Nephron (organoid): ENCODE results near the gene EVA1B.

Source experiments
- H3K27ac Mint-ChIP-seq, 3 experiments: 2 replicates each; pipeline ENCODE4 v1.8.0; 2020; ENCODE audit warnings: mixed read lengths in 3 of 3, mild to moderate bottlenecking in 2 of 3, moderate library complexity in 1 of 3
- H3K27me3 Mint-ChIP-seq: 2 replicates; pipeline ENCODE4 v1.8.0; 2021; ENCODE audit warnings: low read depth, mild to moderate bottlenecking, moderate library complexity, mixed read lengths
- H3K36me3 Mint-ChIP-seq: 2 replicates; pipeline ENCODE4 v1.8.0; 2020; ENCODE audit warnings: low read depth, mixed read lengths
- H3K4me1 Mint-ChIP-seq: 2 replicates; pipeline ENCODE4 v1.8.0; 2020; ENCODE audit warnings: mixed read lengths
- H3K4me3 Mint-ChIP-seq, 3 experiments: 2 replicates each; pipeline ENCODE4 v1.8.0; 2020; ENCODE audit warnings: mild to moderate bottlenecking in 3 of 3, mixed read lengths in 3 of 3, moderate library complexity in 2 of 3
- H3K9me3 Mint-ChIP-seq: 2 replicates; pipeline ENCODE4 v1.8.0; 2020; ENCODE audit warnings: mixed read lengths
- TF ChIP-seq, protein P1 (sequence below), 3 experiments: fragments of 200-600 bp; sonication (generic); IDR thresholded peaks; one replicate each; pipeline ENCODE4 v1.5.0; 2021; ENCODE audit warnings: antibody characterized with exemption in 3 of 3; ENCODE audit not compliant: unreplicated experiment in 3 of 3

EVA1B gene

DNA sequence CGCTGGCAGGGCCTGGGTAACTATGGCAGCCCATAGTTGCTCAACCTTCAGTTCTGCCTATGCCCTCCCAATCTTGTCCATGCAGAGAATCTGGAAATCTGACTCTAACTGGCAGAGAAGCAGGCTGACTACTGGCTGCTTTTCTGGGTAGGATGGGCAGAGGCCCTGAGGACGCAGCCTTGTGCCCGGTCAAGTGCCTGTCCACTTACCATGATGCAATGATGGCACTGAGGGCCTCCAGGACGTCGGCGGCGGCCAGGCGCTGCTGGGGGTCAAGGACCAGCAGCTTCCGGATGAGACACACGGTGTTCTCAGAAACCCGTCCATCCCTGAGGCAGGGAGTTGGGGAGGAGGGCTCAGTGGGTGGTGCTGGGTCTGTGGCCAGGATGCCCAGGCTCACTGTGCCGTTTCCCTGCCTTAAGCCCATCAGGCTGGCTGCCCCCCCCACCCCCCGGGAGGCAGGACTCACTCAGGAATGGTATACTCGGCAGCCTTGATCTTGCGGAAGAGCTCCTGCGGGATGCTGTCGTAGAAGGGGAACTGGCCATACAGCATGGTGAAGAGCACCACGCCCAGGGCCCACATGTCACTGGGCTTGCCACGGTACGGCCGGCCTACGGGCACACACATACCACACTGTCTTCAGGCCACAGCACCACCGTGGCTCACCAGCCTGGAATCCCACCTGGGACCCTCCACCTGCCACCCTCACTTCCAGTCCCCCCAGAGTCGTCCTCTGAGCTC is 20.4 kb upstream of the EVA1B start:
- Mint-ChIP-seq H3K36me3 (peaks cover 31% of the 10 kb centered on the region), H3K27me3 (no peaks in the 10 kb centered on the region), H3K4me3 (no peak overlapping the region), H3K27ac (no peak overlapping the region), H3K4me1 (no peaks in the 10 kb centered on the region), H3K9me3 (no peaks in the 10 kb centered on the region)
- TF ChIP-seq, protein P1, sequence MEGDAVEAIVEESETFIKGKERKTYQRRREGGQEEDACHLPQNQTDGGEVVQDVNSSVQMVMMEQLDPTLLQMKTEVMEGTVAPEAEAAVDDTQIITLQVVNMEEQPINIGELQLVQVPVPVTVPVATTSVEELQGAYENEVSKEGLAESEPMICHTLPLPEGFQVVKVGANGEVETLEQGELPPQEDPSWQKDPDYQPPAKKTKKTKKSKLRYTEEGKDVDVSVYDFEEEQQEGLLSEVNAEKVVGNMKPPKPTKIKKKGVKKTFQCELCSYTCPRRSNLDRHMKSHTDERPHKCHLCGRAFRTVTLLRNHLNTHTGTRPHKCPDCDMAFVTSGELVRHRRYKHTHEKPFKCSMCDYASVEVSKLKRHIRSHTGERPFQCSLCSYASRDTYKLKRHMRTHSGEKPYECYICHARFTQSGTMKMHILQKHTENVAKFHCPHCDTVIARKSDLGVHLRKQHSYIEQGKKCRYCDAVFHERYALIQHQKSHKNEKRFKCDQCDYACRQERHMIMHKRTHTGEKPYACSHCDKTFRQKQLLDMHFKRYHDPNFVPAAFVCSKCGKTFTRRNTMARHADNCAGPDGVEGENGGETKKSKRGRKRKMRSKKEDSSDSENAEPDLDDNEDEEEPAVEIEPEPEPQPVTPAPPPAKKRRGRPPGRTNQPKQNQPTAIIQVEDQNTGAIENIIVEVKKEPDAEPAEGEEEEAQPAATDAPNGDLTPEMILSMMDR (IDR thresholded peaks at IDR 0.05; ENCODE audit: unreplicated experiment in 3 of 3): no peak

DNA sequence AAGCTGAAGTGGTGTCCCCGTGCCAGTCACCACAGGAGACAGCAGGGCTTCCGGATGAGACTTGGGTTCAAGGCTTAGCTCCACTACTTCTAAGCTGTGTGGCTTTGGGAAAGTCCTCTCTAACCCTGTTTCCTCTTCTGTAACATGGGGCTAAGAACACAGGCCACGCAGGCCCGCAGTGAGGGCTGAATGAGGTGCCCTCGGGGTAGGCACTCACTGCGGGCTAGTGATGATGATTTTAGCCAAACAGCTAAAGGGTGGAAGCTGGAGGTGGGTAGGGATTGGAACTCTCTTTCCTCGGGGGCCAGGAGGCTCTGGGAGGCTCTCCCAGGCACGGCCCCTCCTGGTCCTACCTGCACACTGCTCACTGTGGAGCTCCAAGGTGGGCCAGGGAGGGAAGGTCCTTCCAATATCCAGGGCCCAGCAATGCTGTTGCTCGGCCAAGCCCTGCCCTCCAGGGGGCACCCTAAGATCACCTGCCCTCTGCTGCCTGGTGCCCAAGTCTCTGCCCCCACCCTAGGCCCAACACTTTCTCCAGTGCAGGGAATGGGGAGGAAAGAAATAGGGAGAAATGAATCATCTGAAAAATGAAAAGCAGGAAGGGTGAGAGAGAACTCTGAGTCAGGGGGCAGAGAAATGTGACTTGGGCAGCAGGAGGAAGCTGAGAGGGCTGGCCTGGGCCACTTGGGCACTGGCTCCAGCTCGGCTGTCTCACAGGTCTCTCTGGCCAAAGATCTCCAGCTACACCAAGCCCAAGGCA is 19.2 kb upstream of the EVA1B start:
- Mint-ChIP-seq H3K27me3 (no peaks in the 10 kb centered on the region), H3K27ac (no peak overlapping the region), H3K36me3 (peaks cover 22% of the 10 kb centered on the region), H3K9me3 (no peaks in the 10 kb centered on the region), H3K4me1 (no peaks in the 10 kb centered on the region), H3K4me3 (no peak overlapping the region)
- TF ChIP-seq, protein P1 (IDR thresholded peaks at IDR 0.05; ENCODE audit: unreplicated experiment in 3 of 3): peak; percentile 21 to 41 (median 39)

DNA sequence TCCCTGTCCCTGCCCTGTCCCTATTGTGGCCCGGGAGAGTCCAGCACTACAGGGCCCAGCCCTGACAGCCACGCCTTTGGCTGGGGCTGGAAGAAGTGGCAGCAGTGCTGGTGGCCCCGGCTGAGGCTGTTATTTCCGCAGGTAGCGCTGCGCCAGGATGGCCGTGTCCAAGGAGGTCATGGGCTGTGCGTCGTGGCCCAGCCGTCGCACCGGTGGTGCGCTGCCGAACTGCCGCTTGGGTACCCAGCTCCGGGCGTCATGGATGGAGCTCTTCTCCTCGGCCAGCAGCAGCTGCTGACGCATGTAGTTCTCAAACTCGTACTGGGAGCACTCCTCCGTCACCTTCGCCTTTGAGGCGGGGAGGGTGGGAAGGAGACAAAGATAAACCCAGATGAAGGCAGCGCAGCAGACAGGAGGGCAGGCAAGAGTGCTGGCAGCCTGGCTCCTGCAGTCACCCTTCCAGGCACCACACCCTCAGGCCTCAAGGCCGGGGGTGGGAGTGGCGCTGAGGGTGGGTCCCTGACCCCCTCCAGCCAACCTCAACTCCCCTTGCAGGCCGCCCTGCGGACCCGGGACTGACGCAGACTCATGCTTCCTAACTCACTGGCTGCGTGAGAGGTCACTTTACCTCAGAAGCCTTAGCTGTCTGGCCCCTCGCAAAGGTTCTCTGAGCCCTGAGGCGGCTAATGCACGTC is 18.3 kb upstream of the EVA1B start:
- no peaks in the 10 kb centered on the region for H3K9me3 Mint-ChIP-seq
- peaks cover 2% of the 10 kb centered on the region for H3K27me3 Mint-ChIP-seq
- TF ChIP-seq, protein P1 (IDR thresholded peaks at IDR 0.05; ENCODE audit: unreplicated experiment in 3 of 3): no peak
- no peak overlapping the region for H3K4me3 Mint-ChIP-seq
- no peak overlapping the region for H3K27ac Mint-ChIP-seq
- peaks cover 15% of the 10 kb centered on the region for H3K36me3 Mint-ChIP-seq
- H3K4me1 Mint-ChIP-seq: no peaks in the 10 kb centered on the region

DNA sequence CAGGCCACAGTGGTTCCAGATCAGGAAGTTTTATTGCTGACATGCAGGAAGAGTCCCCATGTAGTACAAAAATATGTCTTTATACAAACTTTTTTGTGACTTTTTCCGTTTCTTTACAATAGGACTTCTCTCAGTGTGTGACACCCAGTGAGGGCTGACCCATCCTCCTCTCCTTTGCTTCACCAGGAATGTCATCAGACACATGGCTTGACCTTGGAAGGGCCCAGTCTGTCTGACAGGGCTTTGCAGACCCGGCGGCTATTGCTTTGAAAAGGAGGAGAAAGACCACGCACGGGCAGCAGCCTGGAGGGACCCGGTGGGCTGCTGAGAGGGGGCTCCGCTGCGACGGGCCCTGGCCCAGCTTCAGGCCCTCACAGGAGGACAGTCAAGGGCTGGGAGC is 16.2 kb upstream of the EVA1B start:
- Mint-ChIP-seq H3K27me3 (peaks cover 4% of the 10 kb centered on the region), H3K36me3 (peaks cover 8% of the 10 kb centered on the region), H3K4me3 (no peak overlapping the region), H3K9me3 (no peaks in the 10 kb centered on the region), H3K27ac (peak overlapping the region; percentile 17 to 32 (median 28)), H3K4me1 (no peaks in the 10 kb centered on the region)
- TF ChIP-seq, protein P1 (IDR thresholded peaks at IDR 0.05; ENCODE audit: unreplicated experiment in 3 of 3): no peak

DNA sequence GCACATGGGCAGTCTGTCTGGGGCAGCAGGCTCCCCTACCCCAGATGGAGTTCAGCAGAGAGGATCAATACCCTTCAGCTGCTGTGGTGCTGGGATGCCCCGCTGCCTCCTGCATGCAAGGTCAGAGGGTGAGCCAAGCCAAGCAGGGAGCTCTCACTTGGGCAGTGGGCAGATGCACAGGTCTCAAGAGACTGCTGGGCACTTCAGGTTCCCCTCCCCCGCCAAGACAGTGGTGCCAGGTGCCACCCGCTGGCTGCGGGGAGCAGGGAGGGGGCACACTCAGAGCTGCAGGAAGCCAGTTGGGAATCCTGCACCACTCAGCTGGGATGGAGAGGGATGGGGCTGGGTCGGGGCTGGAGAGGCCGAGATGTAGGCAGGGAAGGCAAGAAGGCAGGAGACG is 15.8 kb upstream of the EVA1B start:
- Mint-ChIP-seq H3K36me3 (peaks cover 8% of the 10 kb centered on the region), H3K27me3 (peaks cover 4% of the 10 kb centered on the region), H3K9me3 (no peaks in the 10 kb centered on the region), H3K4me1 (no peaks in the 10 kb centered on the region), H3K4me3 (no peak overlapping the region), H3K27ac (peak overlapping the region; percentile 17 to 32 (median 28))
- TF ChIP-seq, protein P1 (IDR thresholded peaks at IDR 0.05; ENCODE audit: unreplicated experiment in 3 of 3): no peak
